Measurements from ENCODE around the gene MIGA1. TPM values are rescaled to one million over a fixed set of nuclear protein-coding genes. Genes with fewer than 3 reads are reported as not detected.
A peak's percentile ranks its signal among the peaks of the same experiment; 100 is the strongest.
"Not testable (repeated sequence)": the region's sequence is repeated elsewhere in the genome, so short reads cannot be mapped to it uniquely, and the experiment has no call there.

MIGA1 gene
- total and polyA plus RNA-seq, 9 of the 15 experiments (the other 6 are each of a cell fraction or from before 2014, with no cell fraction given) = 1.6 to 5.1 (median 2.9) TPM

DNA sequence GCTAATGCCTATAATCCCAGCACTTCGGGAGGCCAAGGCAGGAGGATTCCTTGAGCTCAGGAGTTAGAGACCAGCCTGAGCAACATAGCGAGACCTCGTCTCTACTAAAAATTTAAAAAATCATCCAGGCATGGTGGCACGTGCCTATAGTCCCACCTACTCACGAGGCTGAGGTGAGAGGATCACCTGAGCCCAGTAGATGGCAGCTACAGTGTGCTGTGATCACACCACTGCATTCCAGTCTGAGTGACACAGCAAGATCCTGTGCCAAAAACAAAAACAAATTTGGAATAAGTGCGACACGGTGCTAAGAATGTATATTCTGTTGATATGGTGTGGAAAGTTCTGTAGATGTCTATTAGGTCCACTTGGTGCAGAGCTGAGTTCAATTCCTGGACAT lies 34.9 kb upstream of the MIGA1 start (continued):
- TF ChIP-seq PKNOX1 (IDR thresholded peaks at IDR 0.05) (peak; percentile 46; the same call in 1 of the 2 replicates), RBM14 (IDR thresholded peaks at IDR 0.05; ENCODE audit: borderline replicate concordance, insufficient read depth, low read depth, low read length) (no peak), L3MBTL2 (IDR thresholded peaks at IDR 0.05) (peak; percentile 67), ATF6 (CRISPR knock-in tag; IDR thresholded peaks at IDR 0.05) (no peak), NFE2 (IDR thresholded peaks at IDR 0.05; ENCODE audit: low read depth) (peak; percentile 76), ZNF830 (CRISPR knock-in tag; IDR thresholded peaks at IDR 0.05) (no peak), KDM5B (IDR thresholded peaks at IDR 0.05; ENCODE audit: insufficient replicate concordance, low read depth, low read length) (no peak)

- POLR2A ChIA-PET; H3K27ac ChIP-seq (ENCODE audit: extremely low read depth, low read depth, low read length); H3K4me3 ChIP-seq; BruUV-seq (replicated peaks); FAIRE-seq; H2AFZ ChIP-seq (ENCODE audit: low read depth, low read length); DNase-seq (ENCODE audit: extremely low read depth in 1 of 4, low spot score in 3 of 4); H3K9me1 ChIP-seq (ENCODE audit: control insufficient read depth, insufficient read depth, low read length); H4K20me1 ChIP-seq (replicated peaks; ENCODE audit: control insufficient read depth, insufficient read depth, low read length); H3K9me3 ChIP-seq (replicated peaks; ENCODE audit: control insufficient read depth, insufficient read depth, low read depth, low read length); H3K27me3 ChIP-seq (ENCODE audit: control insufficient read depth in 2 of 2, insufficient read depth in 2 of 2, low read length in 2 of 2); H3K36me3 ChIP-seq (ENCODE audit: control insufficient read depth, insufficient read depth, low read length); H3K9ac ChIP-seq (ENCODE audit: insufficient read depth in 1 of 2, low read depth in 2 of 2, low read length in 2 of 2); ATAC-seq; H3K4me2 ChIP-seq (ENCODE audit: insufficient read depth, low read length); H3K4me1 ChIP-seq (replicated peaks in 1 of 2; ENCODE audit: control insufficient read depth in 2 of 2, insufficient read depth in 2 of 2, low read length in 2 of 2); CTCF ChIA-PET (ENCODE audit: low intra/inter-chr PET ratio); intact Hi-C loops (cut with micrococcal nuclease); in situ Hi-C loops (cut with MboI): not testable (repeated sequence)
- peaks cover 76% of the 10 kb centered on the region for H3K79me2 ChIP-seq (ENCODE audit: control insufficient read depth, insufficient read depth, low read length)
- 96% methylated on average over 4 of the region's 4 CpGs for WGBS (ENCODE audit: insufficient coverage, low coverage, missing lambda C conversion rate)
Measured at GRCh38 chr1:77749489-77749888, 30.0 kb upstream of the MIGA1 start.

Data from K562 (cell line).